Measurements from ENCODE around the gene FKBP4. TPM values are rescaled to one million over a fixed set of nuclear protein-coding genes. Genes with fewer than 3 reads are reported as not detected.

FKBP4 gene
- total and polyA plus RNA-seq, 2 of the 8 experiments (the other 6 are each of a cell fraction or from before 2014, with no cell fraction given) = 72.6 to 243 TPM

GRCh38 chr12:2752676-2753371 lies 41.9 kb upstream of the FKBP4 start (continued):
- TF ChIP-seq CHD7 (IDR thresholded peaks at IDR 0.05; ENCODE audit: insufficient replicate concordance, low read length) = no peak
- peak; percentile 52 for TF ChIP-seq KDM4A (IDR thresholded peaks at IDR 0.05; ENCODE audit: low read depth, low read length, severe bottlenecking)
- no peak for TF ChIP-seq SIX5 (IDR thresholded peaks at IDR 0.05; ENCODE audit: low read depth, low read length)
- TF ChIP-seq ASH2L (IDR thresholded peaks at IDR 0.05; ENCODE audit: low read length) = no peak
- no peak for TF ChIP-seq HDAC6 (IDR thresholded peaks at IDR 0.05; ENCODE audit: low read depth, low read length)
- TF ChIP-seq TEAD4 (IDR thresholded peaks at IDR 0.05; ENCODE audit: low read depth, low read length) = no peak
- TF ChIP-seq SAP30 (IDR thresholded peaks at IDR 0.05; ENCODE audit: insufficient read depth, insufficient replicate concordance, low read length) = peak; percentile 54
- TF ChIP-seq SIN3A (conservative IDR thresholded peaks at IDR 0.05 in 1 of 2, IDR thresholded peaks at IDR 0.05 in 1 of 2; ENCODE audit: low read depth in 1 of 2, low read length in 2 of 2) = peak; percentile 99 to 100
- TF ChIP-seq GTF2F1 (IDR thresholded peaks at IDR 0.05; ENCODE audit: borderline replicate concordance, low read depth, low read length) = no peak
- TF ChIP-seq JUN (IDR thresholded peaks at IDR 0.05; ENCODE audit: low read depth, low read length) = no peak
